K562 (cell line): ENCODE measurements around the gene ANXA3. TPM values are rescaled to one million over a fixed set of nuclear protein-coding genes. Genes with fewer than 3 reads are reported as not detected.
A peak's percentile ranks its signal among the peaks of the same experiment; 100 is the strongest.

Source experiments
- CBX3 ChIP-seq, 2 experiments: IDR thresholded peaks; 1 replicate in 1 of 2; 2 replicates in 1 of 2; pipeline ENCODE4 v1.6.1; 2012; ENCODE audit warnings: inconsistent platforms in 2 of 2, low read length in 2 of 2, borderline replicate concordance in 1 of 2, control low read depth in 1 of 2
- CC2D1A ChIP-seq: fragments of 450-650 bp; IDR thresholded peaks from 2 replicates; pipeline ENCODE4 v1.6.1; 2017; ENCODE audit warnings: mild to moderate bottlenecking
- DMBX1 ChIP-seq: fragments of 250-450 bp; sonication (Bioruptor Pico); IDR thresholded peaks from 2 replicates; pipeline ENCODE4 v1.8.0; 2022; ENCODE audit warnings: inconsistent platforms, mild to moderate bottlenecking, moderate library complexity, borderline replicate concordance
- ETS2 ChIP-seq: IDR thresholded peaks from 2 replicates; pipeline ENCODE4 v1.6.1; 2016; ENCODE audit warnings: borderline replicate concordance, missing genetic modification characterization, mild to moderate bottlenecking, moderate library complexity, missing compliant biosample characterization; ENCODE audit not compliant: poor library complexity, severe bottlenecking
- FOSL1 ChIP-seq: fragments of 200-800 bp; sonication (Bioruptor generic); conservative IDR thresholded peaks from 2 replicates; pipeline ENCODE4 v1.6.1; 2016; ENCODE audit warnings: missing genetic modification characterization, missing compliant biosample characterization
- ILK ChIP-seq: fragments of 450-650 bp; IDR thresholded peaks from 2 replicates; pipeline ENCODE4 v1.6.1; 2016; ENCODE audit warnings: missing genetic modification characterization, low read depth, mild to moderate bottlenecking, missing compliant biosample characterization, moderate library complexity, borderline replicate concordance
- JUND ChIP-seq, 2 experiments: IDR thresholded peaks; 2 replicates in 1 of 2; 3 replicates in 1 of 2; pipeline ENCODE4 v1.6.1; 2011; ENCODE audit warnings: borderline replicate concordance in 2 of 2, low read depth in 2 of 2, low read length in 2 of 2, improper control_type of control experiment in 1 of 2, missing biosample characterization in 1 of 2, missing genetic modification characterization in 1 of 2, missing genetic modification reagents in 1 of 2
- KDM1A ChIP-seq, 2 experiments: fragments of 450-650 bp; IDR thresholded peaks; 2 replicates each; pipeline ENCODE4 v1.6.1; 2016; ENCODE audit warnings: mild to moderate bottlenecking in 2 of 2
- KHSRP ChIP-seq: fragments of 450-650 bp; IDR thresholded peaks from 2 replicates; pipeline ENCODE4 v1.6.1; 2017
- MEIS2 ChIP-seq: fragments of 450-650 bp; IDR thresholded peaks from 2 replicates; pipeline ENCODE4 v1.6.1; 2014; ENCODE audit warnings: mild to moderate bottlenecking; ENCODE audit not compliant: partially characterized antibody
- MLLT1 ChIP-seq, 2 experiments: fragments of 450-650 bp; IDR thresholded peaks; 2 replicates each; pipeline ENCODE4 v1.6.1; 2016
- POLR2AphosphoS5 ChIP-seq: IDR thresholded peaks from 2 replicates; pipeline ENCODE4 v1.6.1; 2011; ENCODE audit warnings: mild to moderate bottlenecking, low read depth, low read length, moderate library complexity; ENCODE audit not compliant: control insufficient read depth, insufficient read depth
- PRDM10 ChIP-seq: fragments of 450-650 bp; IDR thresholded peaks from 2 replicates; pipeline ENCODE4 v1.6.1; 2018; ENCODE audit not compliant: partially characterized antibody
- PTBP1 ChIP-seq: fragments of 200-400 bp; formaldehyde crosslinking; IDR thresholded peaks from 2 replicates; pipeline ENCODE4 v1.6.1; 2017; ENCODE audit warnings: low read depth, low read length
- RCOR1 ChIP-seq, 2 experiments: IDR thresholded peaks; 2 replicates each; pipeline ENCODE4 v1.6.1; 2012; ENCODE audit warnings: low read depth in 2 of 2, low read length in 2 of 2, borderline replicate concordance in 1 of 2, improper control_type of control experiment in 1 of 2
- SRSF3 ChIP-seq: fragments of 200-400 bp; formaldehyde crosslinking; IDR thresholded peaks from 2 replicates; pipeline ENCODE4 v1.6.1; 2016; ENCODE audit warnings: mild to moderate bottlenecking, low read length, moderate library complexity; ENCODE audit not compliant: insufficient read depth
- TAF1 ChIP-seq: IDR thresholded peaks from 2 replicates; pipeline ENCODE4 v1.6.1; 2011; ENCODE audit warnings: mild to moderate bottlenecking, low read length, moderate library complexity; ENCODE audit not compliant: insufficient read depth, control insufficient read depth, severe bottlenecking; ENCODE audit errors: extremely low read depth
- TCF3 ChIP-seq: sonication (generic); formaldehyde crosslinking; IDR thresholded peaks from 2 replicates; pipeline ENCODE4 v1.4.0; 2020; ENCODE audit warnings: mild to moderate bottlenecking, missing genetic modification reagents
- TRIM25 ChIP-seq: fragments of 450-650 bp; IDR thresholded peaks from 2 replicates; pipeline ENCODE4 v1.7.0; 2016; ENCODE audit warnings: borderline replicate concordance
- ZKSCAN8 ChIP-seq: fragments of 200-800 bp; sonication (Bioruptor generic); IDR thresholded peaks from 2 replicates; pipeline ENCODE4 v1.6.1; 2016; ENCODE audit warnings: missing genetic modification characterization, missing compliant biosample characterization
- ZNF77 ChIP-seq: fragments of 250-450 bp; sonication (Bioruptor Pico); IDR thresholded peaks from 2 replicates; pipeline ENCODE4 v1.5.0; 2020
- polyA plus RNA-seq, 8 experiments: library from polyadenylated mRNA; depleted of rRNA in 4 of 8; stranded (reverse) in 5 of 8; unstranded in 3 of 8; fragments of >200 nt; fragmentation: Nextera tagmentation in 2 of 8; fragmentation: Illumina TruSeq in 1 of 8; extraction: Ambion mirVana in 2 of 8; extraction: Trizol in 1 of 8; gene quantifications; 2 replicates each; pipeline versions ENCODE4 v1.2.1 to v1.2.3, GENCODE V29; 2011 to 2014; ENCODE audit warnings: inconsistent platforms in 1 of 8, missing spikeins in 1 of 8
- total RNA-seq, 7 experiments: library from RNA; depleted of rRNA in 6 of 7; stranded (reverse); fragments of >200 nt in 6 of 7; fragmentation: Illumina TruSeq in 2 of 7; extraction: Trizol in 2 of 7; gene quantifications; 2 replicates each; pipeline versions ENCODE4 v1.2.1 to v1.2.3, GENCODE V29; 2011 to 2021; ENCODE audit warnings: low replicate concordance in 1 of 7

Gene ANXA3
- total and polyA plus RNA-seq, 9 of the 15 experiments (the other 6 are each of a cell fraction or from before 2014, with no cell fraction given) = 6.3 to 15.5 (median 9.8) TPM

GRCh38 chr4:78651250-78651860 lies 99.8 kb downstream of the ANXA3 start (continued):
- TF ChIP-seq MEIS2 (no peak), KDM1A (IDR thresholded peaks at IDR 0.05) (peak; percentile 97 to 98), TCF3 (CRISPR knock-in tag) (peak; percentile 33; the same call in 1 of the 2 replicates), TAF1 (no peak), CBX3 (IDR thresholded peaks at IDR 0.05; ENCODE audit: borderline replicate concordance in 1 of 2, low read length in 2 of 2) (no peak), PTBP1 (no peak), MLLT1 (IDR thresholded peaks at IDR 0.05) (no peak), JUND (IDR thresholded peaks at IDR 0.05; ENCODE audit: borderline replicate concordance, low read depth, low read length) (peak; percentile 46; the same call in 1 of the 2 replicates), JUND (tag; IDR thresholded peaks at IDR 0.05; ENCODE audit: borderline replicate concordance, low read depth, low read length) (no peak), KHSRP (no peak), TRIM25 (no peak), ZNF77 (no peak), SRSF3 (no peak), POLR2AphosphoS5 (no peak), ETS2 (no peak), PRDM10 (no peak), ILK (tag) (no peak), CC2D1A (no peak), DMBX1 (no peak), RCOR1 (IDR thresholded peaks at IDR 0.05; ENCODE audit: borderline replicate concordance in 1 of 2, low read depth in 2 of 2, low read length in 2 of 2) (peak in 1 of 2 experiments; percentile 74; a peak in 2 of 4 replicates), ZKSCAN8 (no peak), FOSL1 (tag) (peak; percentile 69)
